ENCODE data around the gene SMTN. TPM values are rescaled to one million over a fixed set of nuclear protein-coding genes. Genes with fewer than 3 reads are reported as not detected.

Gene SMTN
- total RNA-seq, 4 donors from 2014 or later = 171 to 341 (median 219) TPM

DNA sequence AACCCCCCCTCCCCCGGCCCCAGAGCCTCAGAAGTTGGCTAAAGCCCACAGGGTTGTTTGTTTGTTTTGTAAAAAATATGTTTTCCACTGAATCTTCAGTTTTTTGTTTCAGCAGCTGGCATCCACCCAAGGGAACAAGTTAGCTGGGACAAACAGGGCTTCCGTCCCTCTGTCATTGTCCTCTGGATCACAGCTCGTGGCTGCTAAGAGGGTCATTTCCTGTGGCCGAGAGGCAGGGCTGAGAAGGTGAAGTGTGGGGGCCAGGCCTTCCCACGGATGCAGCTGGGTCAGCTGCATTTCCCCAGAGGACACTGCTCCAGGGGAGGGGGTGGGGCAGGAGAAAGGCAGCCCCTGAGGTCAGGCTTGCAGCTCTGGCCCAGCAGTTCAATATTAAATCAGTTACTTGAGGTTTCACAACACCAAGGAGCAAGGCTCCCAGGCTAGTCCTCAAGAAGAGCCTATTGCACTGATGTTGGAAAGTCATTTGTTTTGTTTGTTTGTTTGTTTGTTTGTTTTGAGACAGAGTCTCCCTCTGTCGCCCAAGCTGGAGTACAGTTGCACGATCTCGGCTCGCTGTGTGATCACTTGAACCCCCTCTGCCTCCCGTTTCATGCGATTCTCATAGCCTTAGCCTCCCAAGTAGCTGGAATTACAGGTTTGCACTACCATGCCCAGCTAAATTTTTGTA, 34.4 kb upstream of the SMTN start:
- no peak for TF ChIP-seq EP300 (IDR thresholded peaks at IDR 0.05; ENCODE audit: low read depth)
- TF ChIP-seq POLR2AphosphoS5 (IDR thresholded peaks at IDR 0.05) = peak in 1 of 3 donors; percentile 6
- intact Hi-C loops (cut with DNase I; ENCODE audit: low total_unique reads) (no loop called here), in situ Hi-C loops (cut with MboI; ENCODE audit: low pct_ligation_motif_present in 1 of 4, low pct_unique_long_range_greater_than_20kb in 1 of 4, low sequenced_read_pairs in 3 of 4) (no loop called here)
- WGBS, 2 donors (ENCODE audit: low coverage in 1 of 2) = 68% methylated on average over 11 of the region's 11 CpGs; no CpG with 5 or more reads in 1 of the 2 donors
- Histone ChIP-seq H3K27ac (peak overlapping the region; percentile 76 to 87 (median 80)), H3K4me1 (peaks cover 6 to 29% (median 11%) of the 10 kb centered on the region in 4 donors), H3K27me3 (no peaks in the 10 kb centered on the region), H3K9me3 (no peaks in the 10 kb centered on the region), H3K36me3 (no peaks in the 10 kb centered on the region), H3K4me3 (no peak overlapping the region)
- DNase-seq = peak; percentile 21

DNA sequence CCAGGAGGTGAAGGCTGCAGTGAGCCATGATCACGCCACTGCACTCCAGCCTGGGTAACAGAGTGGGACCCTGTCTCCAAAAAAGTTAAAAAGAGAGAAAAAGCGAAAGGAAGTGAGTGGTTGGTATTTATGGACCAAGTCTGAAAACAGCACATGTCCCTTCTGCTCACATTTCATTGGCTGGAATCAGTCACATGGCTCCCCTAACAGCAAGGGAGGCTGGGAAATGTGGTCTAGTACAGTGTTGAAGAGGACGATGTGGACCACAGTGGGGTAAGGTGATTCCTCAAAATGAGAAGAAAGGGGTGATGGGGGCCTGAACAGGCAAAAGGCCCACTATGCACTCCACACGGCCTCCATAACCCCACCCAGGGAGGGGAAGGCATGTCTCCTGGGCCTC, 32.5 kb upstream of the SMTN start:
- TF ChIP-seq POLR2AphosphoS5 (IDR thresholded peaks at IDR 0.05) (no peak), CTCF (IDR thresholded peaks at IDR 0.05) (no peak), POLR2A (IDR thresholded peaks at IDR 0.05) (no peak), EP300 (IDR thresholded peaks at IDR 0.05; ENCODE audit: low read depth) (no peak)
- WGBS, 2 donors (ENCODE audit: low coverage in 1 of 2) = 92% methylated on average over 2 to 4 of the region's 4 CpGs
- in situ Hi-C loops (cut with MboI; ENCODE audit: low pct_ligation_motif_present in 1 of 4, low pct_unique_long_range_greater_than_20kb in 1 of 4, low sequenced_read_pairs in 3 of 4) = no loop called here

GRCh38 chr22:31049815-31050420, 31.2 kb upstream of the SMTN start:
- Histone ChIP-seq H3K4me1 (peaks cover 4 to 27% (median 8%) of the 10 kb centered on the region in 4 donors), H3K27ac (peak overlapping the region in 1 of 4 donors; percentile 3), H3K4me3 (no peak overlapping the region), H3K9me3 (no peaks in the 10 kb centered on the region), H3K27me3 (no peaks in the 10 kb centered on the region), H3K36me3 (no peaks in the 10 kb centered on the region)
- DNase-seq = no peak
- 61% methylated on average over 3 of the region's 3 CpGs; no CpG with 5 or more reads in 1 of the 2 donors for whole genome bisulfite sequencing, 2 donors (ENCODE audit: low coverage in 1 of 2)
- in situ Hi-C loops (cut with MboI; ENCODE audit: low pct_ligation_motif_present in 1 of 4, low pct_unique_long_range_greater_than_20kb in 1 of 4, low sequenced_read_pairs in 3 of 4) (no loop called here), intact Hi-C loops (cut with DNase I; ENCODE audit: low total_unique reads) (no loop called here)
- no peak for TF ChIP-seq POLR2AphosphoS5 (IDR thresholded peaks at IDR 0.05)
- TF ChIP-seq CTCF (IDR thresholded peaks at IDR 0.05) = no peak
- no peak for TF ChIP-seq EP300 (IDR thresholded peaks at IDR 0.05; ENCODE audit: low read depth)
- no peak for TF ChIP-seq POLR2A (IDR thresholded peaks at IDR 0.05)

More for the DNA sequence above, 32.5 kb upstream of the SMTN start:
- Histone ChIP-seq H3K27me3 (no peaks in the 10 kb centered on the region), H3K4me1 (peaks cover 6 to 29% (median 11%) of the 10 kb centered on the region in 4 donors), H3K36me3 (no peaks in the 10 kb centered on the region), H3K4me3 (no peak overlapping the region), H3K9me3 (no peaks in the 10 kb centered on the region), H3K27ac (no peak overlapping the region)
- no peak for DNase-seq
- intact Hi-C loops (cut with DNase I; ENCODE audit: low total_unique reads) = no loop called here

GRCh38 chr22:31055117-31055634, 25.9 kb upstream of the SMTN start:
- peaks cover 0 to 21% (median 10%) of the 10 kb centered on the region in 4 donors for H3K4me1 ChIP-seq
- WGBS, 2 donors (ENCODE audit: low coverage in 1 of 2) = 60 to 65% methylated on average over 2 to 5 of the region's 5 CpGs
- intact Hi-C loops (cut with DNase I; ENCODE audit: low total_unique reads) = loop anchor here (2.0 kb wide), 1 partner anchor 14 kb away; no protein-coding TSS in a partner anchor
- TF ChIP-seq POLR2A (IDR thresholded peaks at IDR 0.05) = no peak
- TF ChIP-seq EP300 (IDR thresholded peaks at IDR 0.05; ENCODE audit: low read depth) = no peak
- TF ChIP-seq POLR2AphosphoS5 (IDR thresholded peaks at IDR 0.05) = no peak
- no peak for TF ChIP-seq CTCF (IDR thresholded peaks at IDR 0.05)
- H3K27me3 ChIP-seq = no peaks in the 10 kb centered on the region
- no peaks in the 10 kb centered on the region for H3K9me3 ChIP-seq
- no peak overlapping the region for H3K4me3 ChIP-seq
- DNase-seq = no peak
- H3K27ac ChIP-seq = peak overlapping the region; percentile 82 to 89 (median 86)
- in situ Hi-C loops (cut with MboI; ENCODE audit: low pct_ligation_motif_present in 1 of 4, low pct_unique_long_range_greater_than_20kb in 1 of 4, low sequenced_read_pairs in 3 of 4) = no loop called here
- H3K36me3 ChIP-seq = no peaks in the 10 kb centered on the region
